Measurements from ENCODE around the gene CPNE6.
"Not testable (repeated sequence)": the region's sequence is repeated elsewhere in the genome, so short reads cannot be mapped to it uniquely, and the experiment has no call there.

CPNE6 gene

DNA sequence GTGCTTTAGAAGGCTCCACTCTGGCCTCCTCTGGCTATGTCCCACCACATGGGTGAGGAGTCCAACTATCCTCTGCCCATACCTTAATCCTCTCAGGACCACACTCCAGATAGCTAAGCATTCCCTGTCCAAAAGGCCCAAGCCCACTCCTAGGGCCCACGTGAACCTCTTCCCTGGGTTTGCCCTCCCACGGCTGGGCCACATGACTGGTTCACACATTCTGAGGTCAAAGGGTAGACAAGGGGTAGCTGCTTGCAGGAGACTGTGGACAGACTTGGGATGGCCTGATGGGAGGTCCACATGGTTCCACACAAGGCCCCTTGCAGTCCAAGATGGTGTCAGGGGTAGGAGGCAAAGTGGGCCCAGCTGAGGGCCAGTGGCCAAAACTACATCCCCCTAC, 16.7 kb downstream of the CPNE6 start:
- no peak for DNase-seq

DNA sequence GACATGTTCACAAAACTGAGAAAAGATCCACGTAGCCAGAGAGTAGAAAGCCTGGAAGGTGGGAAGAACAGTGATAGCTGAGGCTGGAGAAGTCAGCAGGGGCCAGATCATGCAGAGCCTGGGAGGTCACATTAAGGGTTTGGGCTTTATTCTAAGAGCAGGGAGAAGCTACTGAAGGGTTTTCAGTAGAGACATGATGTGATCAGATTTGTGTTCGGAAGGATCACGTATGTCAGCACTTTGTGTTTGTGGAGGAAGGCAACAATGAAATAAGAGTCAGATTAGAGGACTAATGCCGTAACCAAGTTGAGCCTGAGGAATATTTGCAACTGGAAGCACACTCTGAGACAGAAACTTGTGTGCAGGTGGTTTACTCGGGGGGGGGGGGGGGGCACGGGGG, 18.5 kb downstream of the CPNE6 start:
- no peak for DNase-seq

DNA sequence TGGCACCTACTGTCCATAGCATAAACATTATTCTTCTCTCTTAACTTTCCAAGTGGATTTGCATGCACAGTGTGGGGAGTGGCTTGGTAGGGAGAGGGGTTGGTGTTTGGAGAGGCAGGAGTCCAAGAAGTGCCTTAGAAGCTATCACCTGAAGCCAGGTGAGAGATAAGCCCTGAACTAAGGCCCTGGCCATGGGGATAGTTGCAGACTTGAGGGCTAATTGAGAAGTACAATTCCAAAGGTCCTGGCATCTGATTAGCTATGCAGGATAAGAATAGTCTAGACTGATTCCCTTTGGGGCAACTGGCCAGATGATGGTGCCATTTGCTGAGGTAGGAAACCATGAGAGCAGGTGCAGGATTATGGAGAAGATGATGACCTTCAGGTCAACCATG, 20.7 kb downstream of the CPNE6 start:
- DNase-seq, result no peak

DNA sequence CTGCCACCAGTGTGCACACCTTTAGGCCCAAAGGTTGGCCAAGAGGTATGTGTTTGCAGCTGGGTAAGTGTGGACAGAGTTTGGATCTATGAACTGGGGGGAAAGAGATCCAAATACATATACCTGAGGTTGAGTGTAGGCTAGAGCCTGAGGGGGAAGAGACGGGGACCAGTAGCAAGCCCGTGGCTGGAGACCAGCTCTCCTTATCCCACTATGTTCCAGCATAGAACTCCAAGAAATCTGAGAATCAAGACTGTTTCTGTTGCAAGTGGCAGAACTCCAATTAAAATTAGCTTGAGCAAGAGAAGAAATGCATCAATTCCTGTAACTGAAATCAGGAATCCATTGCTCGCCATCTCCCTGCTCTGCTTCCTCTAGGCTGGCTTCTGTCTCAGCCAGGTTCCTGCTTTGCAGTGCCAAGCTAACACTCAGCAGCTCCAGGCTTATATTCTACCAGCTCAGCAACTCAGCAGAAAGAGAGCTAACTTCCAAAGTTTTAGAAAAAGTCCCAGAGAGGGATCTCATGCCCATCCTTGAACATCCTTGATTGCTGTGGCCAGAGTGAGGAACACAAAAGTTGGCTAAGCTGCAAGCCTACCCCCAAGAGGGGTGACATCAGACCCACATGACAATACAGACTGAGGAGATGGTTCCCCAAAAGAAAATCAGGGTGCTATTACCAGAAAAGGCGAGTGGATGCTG, 21.3 kb downstream of the CPNE6 start:
- no peak for DNase-seq

DNA sequence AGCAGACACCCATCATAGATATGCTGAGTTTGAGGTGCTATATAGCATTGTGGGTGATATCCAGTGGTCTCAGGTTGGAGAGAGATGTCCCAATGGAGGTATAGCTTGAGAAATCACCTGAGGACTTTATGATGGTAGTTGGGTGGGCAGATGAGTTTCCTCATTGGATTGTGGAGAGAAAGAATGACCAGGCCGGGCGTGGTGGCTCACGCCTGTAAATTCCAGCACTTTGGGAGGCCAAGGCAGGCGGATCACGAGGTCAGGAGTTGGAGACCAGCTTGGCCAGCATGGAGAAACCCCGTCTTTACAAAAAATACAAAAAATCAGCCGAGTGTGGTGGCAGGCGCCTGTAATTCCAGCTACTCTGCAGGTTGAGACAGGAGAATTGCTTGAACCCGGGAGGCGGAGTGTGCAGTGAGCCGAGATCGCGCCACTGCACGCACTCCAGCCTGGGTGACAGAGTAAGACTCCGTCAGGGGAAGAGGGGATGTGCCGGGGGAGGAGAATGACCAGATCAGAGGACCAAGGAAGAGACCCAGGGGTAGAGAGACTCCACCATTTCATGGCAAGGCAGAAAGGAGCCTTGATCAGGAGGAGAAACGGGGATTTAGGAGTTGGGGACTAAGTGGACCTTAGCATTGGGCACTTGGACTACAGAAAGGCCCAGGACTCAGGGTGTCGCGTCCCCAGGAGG, 22.0 kb downstream of the CPNE6 start:
- no peak for DNase-seq

DNA sequence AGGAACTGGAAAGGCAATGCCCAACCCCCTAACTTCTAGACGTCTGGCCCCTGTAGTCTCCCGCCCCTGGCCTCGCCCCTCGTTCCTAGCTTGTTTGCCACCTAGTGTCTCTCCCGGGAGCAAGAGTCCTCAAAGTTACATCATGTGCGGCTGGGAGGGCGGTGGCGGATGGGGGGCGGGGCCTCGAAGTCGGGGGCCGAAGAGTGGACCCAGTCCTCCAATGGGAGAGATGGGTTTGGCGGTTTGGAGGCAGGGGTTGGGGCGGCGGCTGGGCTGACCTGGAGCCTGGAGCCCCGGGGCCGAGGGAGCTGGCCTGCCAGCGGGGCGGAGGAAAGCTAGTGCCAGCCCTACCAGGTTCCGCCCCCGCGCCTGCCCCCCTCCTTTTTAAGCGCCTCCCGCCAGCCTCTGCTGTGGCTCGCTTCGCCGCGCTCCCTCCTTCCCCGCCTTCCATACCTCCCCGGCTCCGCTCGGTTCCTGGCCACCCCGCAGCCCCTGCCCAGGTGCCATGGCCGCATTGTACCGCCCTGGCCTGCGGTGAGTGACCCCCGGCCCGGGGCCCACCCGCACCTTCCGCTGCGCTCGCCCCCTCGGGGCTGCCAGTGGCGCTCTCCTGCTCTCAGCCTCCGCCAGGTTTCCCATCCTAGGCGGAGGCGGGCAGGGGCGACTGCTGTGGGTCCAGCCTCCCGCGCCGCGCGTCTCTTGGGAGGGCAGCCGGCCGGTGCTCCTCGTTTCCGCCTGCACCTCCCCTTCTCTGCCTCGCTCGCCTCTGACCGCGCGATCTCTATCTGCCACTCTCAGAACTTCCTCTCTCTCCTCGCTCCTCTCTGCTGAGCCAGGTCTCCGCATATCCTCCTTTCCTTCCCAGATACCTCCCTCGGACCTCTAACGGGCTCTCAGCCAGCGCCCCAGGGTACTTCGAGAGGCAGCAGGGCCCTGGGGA, 22.8 kb downstream of the CPNE6 start, which contains the start of gene PCK2:
PCK2 (plus strand) TSS at position 411 of the 940 bp plus-strand sequence; CDS start at position 506, 95 bp downstream.
- DNase-seq, result peak; percentile 88

DNA sequence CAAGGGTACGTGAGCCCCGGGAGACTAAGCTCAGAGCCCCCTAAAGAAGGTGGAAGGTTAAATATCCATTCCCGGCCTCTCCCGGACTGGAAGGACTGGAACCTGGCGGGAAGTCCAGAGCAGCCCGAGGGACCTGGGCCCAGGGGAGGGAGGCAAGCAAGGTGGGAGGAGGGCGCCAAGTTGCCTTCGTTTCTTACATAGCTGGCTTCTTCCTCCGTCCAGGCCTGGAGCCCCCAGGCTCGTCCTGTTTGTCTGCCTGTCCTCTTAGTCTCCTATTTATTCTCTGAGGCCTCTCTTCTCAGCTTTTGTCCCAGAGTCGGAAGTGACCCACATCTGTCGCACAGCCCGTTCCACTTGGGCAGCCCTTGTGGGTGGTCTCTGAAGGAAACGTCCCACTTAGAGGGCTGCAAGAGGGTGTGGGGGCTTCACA, 23.5 kb downstream of the CPNE6 start:
- DNase-seq, result no peak

DNA sequence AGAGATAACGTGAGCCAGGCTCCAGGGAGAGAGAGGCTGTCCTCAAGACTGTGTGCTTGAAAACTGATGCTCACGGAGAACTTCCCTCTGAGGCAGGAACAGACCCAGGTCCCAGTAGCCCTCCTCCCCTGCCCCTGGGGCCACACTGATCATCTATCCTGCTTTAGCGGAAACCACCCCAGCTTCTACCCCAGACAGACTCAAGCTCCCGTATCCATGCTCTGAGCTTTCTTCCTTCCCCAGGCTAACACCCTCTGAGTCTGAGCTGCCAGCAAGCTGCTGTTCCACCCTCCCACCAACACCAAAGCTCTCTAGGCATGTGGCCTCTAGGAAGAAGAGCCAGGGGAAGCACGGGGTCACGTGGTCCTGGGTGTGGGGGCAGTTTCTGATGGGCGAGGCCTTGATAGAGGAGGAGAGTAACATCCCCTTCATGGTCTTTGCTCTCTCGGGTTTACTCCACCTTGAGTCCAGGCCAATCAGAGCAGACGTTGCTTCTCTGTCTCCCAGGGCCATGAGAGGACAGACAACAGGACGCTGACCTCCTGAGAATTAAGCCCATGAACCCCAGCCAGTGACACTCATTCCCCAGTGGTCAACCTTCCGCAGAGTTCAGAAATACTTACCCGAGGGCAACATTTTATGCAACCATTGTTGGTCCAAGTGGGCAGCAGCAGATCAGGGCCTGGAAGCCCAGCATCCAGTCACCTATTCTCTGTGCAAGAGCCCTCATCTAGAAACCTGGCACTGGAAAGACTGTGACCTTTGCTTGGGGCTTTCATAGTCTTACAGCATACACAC, 24.1 kb downstream of the CPNE6 start:
- peak; percentile 43 for DNase-seq

DNA sequence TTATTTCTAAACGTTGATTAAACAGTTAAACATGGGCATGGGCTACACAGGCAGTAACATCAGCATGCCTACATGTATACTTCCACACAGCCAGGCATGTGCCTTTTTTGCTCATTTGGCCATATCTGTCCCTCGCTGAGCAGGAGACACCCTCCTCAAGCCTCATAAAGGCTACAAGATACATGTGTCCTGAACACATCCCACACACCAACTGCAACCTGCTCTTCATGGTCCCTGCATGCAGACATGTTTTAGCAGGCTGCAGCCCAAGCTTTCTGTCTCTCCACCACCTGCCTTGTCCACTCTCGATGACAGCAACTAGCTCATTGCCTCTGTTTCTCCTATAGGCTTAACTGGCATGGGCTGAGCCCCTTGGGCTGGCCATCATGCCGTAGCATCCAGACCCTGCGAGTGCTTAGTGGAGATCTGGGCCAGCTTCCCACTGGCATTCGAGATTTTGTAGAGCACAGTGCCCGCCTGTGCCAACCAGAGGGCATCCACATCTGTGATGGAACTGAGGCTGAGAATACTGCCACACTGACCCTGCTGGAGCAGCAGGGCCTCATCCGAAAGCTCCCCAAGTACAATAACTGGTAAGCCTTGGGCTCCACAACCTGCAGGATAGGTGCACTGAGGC, 25.3 kb downstream of the CPNE6 start:
- no peak for DNase-seq

DNA sequence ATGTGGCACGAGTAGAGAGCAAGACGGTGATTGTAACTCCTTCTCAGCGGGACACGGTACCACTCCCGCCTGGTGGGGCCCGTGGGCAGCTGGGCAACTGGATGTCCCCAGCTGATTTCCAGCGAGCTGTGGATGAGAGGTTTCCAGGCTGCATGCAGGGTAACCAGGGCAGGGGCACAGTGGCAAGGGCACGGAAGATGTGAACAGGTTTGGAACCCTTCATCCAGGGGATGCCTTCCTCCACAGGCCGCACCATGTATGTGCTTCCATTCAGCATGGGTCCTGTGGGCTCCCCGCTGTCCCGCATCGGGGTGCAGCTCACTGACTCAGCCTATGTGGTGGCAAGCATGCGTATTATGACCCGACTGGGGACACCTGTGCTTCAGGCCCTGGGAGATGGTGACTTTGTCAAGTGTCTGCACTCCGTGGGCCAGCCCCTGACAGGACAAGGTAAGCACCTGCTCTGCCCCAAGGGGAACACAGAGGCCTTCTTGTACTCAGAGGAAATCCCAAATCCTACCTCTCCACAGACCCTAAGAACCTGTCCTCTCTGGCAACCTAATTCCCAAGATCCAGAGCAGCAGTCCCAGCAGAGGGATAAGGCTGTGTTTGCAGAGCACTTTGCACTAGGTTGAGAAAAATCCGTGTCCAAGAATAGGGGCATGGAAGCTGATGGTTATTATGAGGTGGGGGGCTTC, 27.0 kb downstream of the CPNE6 start:
- no peak for DNase-seq

DNA sequence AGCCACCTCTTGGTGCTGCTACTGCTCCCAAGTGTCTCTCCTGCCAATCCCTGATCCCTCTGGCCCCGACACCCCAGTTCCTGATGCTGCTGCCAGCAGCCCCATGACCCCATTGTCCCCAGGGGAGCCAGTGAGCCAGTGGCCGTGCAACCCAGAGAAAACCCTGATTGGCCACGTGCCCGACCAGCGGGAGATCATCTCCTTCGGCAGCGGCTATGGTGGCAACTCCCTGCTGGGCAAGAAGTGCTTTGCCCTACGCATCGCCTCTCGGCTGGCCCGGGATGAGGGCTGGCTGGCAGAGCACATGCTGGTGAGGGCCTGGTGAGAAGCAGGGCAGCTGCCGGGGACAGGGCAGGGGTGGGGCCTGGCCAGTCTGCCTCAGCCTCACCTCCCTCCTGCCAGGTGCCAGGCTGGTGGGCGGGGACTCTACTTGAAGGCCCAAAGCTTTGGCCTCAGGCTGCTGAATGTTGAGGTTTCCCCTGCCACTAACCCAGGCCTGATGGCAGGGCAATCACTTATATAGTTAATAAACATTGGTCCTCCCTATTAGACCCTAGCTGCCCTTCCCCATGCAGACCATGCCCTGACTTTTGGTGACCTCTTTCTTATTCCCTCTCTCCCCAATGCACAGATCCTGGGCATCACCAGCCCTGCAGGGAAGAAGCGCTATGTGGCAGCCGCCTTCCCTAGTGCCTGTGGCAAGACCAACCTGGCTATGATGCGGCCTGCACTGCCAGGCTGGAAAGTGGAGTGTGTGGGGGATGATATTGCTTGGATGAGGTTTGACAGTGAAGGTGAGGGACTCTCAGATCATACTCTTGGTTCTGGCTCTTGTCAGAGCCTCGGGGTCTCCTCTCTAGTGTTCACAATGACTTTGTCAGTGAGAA, 27.8 kb downstream of the CPNE6 start:
- peak; percentile 15 for DNase-seq

DNA sequence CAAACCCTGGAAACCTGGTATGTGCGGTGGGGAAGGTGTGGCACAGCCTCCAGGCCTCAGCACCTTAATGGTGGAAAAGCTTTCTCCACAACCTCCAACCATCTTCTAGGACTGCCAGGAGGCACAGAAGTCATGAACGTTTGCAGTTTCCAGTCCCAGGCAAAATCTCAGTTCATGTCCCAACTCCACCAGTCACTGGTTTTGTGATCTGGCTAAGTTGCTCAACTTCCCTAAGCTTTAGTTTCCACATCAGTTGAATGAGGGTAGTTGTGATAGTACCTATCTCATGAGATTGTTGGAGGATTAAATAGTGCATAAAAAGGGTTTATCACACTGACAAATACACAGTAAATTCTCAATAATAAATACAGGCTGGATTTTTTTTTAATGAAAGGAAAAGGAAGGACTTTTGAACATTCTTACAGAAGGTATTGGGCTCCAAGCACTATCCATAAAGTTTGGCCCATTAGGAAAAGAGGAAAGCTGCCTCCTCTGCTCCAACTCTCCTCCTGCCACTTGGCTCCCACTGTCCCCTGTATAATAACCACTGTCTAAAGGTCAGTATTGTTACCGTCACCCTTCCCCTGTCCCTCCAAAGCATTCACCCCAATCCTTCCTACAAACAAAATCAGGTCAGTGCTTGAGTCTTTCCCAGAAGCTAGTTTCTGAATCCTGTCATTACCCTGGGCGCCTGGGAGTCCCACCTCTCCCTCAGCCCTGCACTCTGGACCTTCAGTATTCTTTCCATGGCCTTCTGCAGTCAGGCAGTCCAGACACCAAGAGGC, 29.0 kb downstream of the CPNE6 start:
- DNase-seq, result no peak

DNA sequence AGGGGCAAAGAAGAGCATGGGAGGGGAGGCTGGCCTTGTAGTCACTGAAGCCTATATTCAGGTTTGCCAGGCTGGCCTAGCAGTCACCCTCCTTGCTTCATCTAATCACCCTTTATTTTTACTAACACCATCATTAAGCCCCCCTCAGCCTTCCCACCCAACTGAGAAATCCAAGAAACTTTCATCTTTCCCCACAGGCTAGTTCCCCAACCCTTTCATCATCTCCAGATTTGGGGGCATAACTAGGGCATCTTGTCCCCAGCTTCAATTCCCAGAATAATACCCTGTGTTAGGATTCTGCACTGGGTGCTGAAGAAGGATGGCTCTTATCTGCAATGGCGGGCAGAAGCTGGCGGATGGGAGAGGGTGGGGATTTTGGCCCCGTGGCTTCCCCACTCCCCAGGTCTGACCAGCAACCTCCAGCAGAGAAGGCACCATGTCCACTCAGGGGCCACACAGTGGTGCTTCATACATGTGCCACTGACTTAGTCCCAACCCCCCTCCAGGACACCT, 29.7 kb downstream of the CPNE6 start:
- DNase-seq, result no peak

DNA sequence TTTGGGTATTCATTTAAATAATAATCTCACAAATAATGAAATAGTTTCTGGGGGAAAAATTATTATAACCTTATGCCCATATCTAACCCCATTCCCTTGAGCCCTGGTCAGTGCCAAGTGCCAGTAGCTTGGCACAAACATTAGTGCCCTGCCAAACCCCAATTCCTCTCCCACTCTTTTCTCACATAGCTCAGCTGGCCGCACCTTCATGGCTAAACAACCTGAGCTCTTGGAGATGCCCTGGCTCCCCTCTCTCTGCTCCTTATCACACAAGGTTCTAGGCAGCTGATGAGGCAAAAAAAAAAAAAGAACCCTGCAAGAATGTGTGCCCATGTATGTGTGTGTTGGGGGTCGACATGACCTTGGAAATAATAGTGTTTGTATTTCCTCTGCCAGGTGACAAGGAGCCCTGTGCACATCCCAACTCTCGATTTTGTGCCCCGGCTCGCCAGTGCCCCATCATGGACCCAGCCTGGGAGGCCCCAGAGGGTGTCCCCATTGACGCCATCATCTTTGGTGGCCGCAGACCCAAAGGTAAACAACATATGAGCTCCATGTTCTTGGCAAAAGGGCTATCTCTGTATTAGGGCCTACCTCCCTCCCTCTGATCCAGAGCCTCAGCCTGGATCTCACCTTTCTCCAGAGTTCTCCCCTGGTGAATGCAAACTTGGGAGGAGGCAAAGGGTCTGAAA, 31.1 kb downstream of the CPNE6 start:
- DNase-seq, result no peak

DNA sequence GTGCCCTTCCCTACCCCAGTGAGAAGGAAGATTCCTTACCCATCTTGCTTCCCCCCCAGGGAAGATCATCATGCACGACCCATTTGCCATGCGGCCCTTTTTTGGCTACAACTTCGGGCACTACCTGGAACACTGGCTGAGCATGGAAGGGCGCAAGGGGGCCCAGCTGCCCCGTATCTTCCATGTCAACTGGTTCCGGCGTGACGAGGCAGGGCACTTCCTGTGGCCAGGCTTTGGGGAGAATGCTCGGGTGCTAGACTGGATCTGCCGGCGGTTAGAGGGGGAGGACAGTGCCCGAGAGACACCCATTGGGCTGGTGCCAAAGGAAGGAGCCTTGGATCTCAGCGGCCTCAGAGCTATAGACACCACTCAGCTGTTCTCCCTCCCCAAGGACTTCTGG, 32.1 kb downstream of the CPNE6 start:
- DNase-seq, result no peak

DNA sequence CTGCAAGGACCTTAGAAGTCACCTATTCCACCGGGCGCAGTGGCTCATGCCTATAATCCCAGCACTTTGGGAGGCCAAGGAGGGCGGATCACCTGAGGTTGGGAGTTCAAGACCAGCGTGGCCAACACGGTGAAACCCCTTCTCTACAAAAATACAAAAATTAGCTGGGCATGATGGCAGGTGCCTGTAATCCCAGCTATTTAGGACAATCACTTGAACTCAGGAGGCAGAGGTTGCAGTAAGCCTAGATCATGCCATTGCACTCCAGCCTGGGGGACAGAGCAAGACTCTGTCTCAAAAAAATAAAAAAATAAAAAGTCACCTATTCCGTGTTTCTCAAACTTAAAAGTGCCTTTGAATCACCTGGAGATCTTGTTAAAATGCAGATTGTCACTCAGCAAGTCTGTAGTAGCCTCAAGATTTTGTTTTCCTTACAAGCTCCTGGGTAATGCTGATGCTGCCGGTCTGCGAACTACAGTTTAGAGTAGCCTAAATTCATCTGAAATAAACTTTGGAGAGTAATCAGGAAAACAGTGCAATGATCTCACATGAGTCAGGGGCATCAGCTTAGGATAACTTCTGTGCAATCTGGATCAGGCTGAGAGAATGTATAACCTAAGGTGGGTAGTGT, 34.4 kb downstream of the CPNE6 start:
- DNase-seq, result not testable (repeated sequence)

DNA sequence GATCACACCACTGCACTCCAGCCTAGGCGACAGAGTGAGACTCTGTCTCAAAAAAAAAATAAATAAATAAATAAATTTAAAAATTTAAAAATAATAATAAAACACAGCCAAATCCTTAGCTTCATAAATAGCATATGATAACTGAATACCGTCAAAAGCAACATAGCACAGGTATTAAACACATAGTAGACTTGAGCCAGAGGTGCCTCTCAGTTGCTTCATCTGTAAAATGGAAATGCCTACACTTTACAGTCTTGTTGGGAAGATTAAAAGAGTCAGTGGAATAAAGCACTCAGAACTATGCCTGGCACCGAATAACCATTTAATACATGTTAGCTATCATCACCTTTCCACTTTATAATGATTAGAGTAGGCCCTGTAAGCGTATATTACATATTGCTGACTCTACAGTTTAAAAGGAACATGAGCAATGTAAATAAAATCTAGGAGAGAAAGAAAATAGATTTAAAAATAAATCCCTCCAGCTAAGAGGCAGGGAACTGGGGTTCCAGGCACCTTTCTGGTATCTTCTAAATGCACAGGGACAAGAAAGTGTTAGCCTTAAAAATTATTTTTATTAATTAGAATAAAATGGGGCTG, 35.4 kb downstream of the CPNE6 start:
- DNase-seq, result no peak
